ENCODE measurements around the gene TSKU. TPM values are rescaled to one million over a fixed set of nuclear protein-coding genes. Genes with fewer than 3 reads are reported as not detected.

TSKU gene
- total and polyA plus RNA-seq, 2 experiments from 2014 or later: 30.6 to 30.8 TPM

DNA sequence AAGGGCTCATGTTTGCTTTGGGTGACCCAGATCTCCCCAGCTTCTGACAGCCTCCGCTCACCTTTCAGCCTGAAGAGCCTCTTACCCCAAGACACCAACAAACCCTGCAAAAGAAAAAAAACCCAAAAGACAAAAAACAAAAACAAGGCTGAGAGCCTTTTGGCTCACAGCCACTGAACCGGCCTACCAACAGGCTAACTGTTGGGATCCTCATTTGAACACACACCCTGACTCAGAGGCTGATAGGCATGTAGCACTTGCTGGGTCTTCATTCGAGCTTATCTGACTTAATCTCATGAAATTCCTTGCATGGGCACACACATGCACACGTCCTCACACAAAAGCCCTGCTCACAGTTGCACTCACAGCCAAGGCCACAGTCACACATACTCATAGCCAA is 22.9 kb upstream of the TSKU start:
- 70 to 74% methylated on average over 4 of the region's 4 CpGs for WGBS, 2 experiments (ENCODE audit: low coverage in 1 of 2, low lambda C conversion rate in 2 of 2, missing lambda C conversion rate in 2 of 2)
- Histone ChIP-seq H3K27me3 (replicated peaks; ENCODE audit: insufficient read depth) (no peaks in the 10 kb centered on the region), H3F3A (ENCODE audit: insufficient read depth) (no peaks in the 10 kb centered on the region; the same call in 1 of the 2 replicates), H3K9me2 (ENCODE audit: insufficient read depth) (no peaks in the 10 kb centered on the region), H3K4me2 (ENCODE audit: unreplicated experiment) (no peak overlapping the region), H4K20me1 (ENCODE audit: insufficient read depth) (no peaks in the 10 kb centered on the region), H3K9ac (no peak overlapping the region), H3K79me2 (ENCODE audit: insufficient read depth) (no peaks in the 10 kb centered on the region), H3K9me3 (ENCODE audit: low read depth) (no peaks in the 10 kb centered on the region), H3K4me3 (no peak overlapping the region), H3K4me1 (ENCODE audit: insufficient read depth) (peaks cover 12% of the 10 kb centered on the region), H3K27ac (no peak overlapping the region), H3K36me3 (ENCODE audit: low read depth) (no peaks in the 10 kb centered on the region), H2AFZ (no peak overlapping the region)
- in situ Hi-C loops (cut with MboI): no loop called here
- no peak for DNase-seq
- TF ChIP-seq EZH2 (IDR thresholded peaks at IDR 0.05; ENCODE audit: insufficient read depth, poor library complexity, severe bottlenecking): no peak
- no peak for TF ChIP-seq EZH2phosphoT487 (IDR thresholded peaks at IDR 0.05; ENCODE audit: insufficient read depth, low read depth)

DNA sequence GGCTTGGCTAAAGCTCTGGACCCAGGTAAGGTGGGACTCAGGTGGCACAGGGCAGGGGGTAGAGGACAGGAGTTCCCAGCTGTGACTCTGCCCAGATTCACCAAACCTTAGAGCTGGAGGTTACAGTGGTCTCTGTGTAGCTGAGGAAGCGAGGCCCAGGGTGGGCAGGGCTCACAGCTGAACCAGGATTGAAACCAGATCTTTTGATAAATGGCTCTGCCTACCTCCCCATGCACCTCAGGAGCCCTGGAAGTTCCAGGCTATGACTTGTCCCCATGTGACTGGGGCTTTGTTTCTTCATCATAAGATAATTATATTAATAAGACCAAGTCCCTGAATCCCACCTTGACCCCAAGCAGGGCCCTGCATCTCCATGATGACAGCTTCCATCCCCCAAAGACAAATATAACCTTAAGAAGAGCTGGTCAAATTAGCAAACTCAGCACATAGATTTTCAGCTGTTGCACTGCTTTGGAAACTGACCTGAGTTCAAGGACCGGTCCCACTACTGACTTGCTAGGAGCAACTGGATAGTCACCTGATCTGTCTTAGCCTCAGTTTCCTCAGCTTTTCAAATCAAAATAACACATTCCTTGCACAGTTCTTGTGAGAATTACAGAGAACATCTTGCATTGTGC is 21.3 kb upstream of the TSKU start:
- WGBS, 2 experiments (ENCODE audit: low coverage in 1 of 2, low lambda C conversion rate in 2 of 2, missing lambda C conversion rate in 2 of 2): 92 to 93% methylated on average over 2 of the region's 2 CpGs
- Histone ChIP-seq H3F3A (ENCODE audit: insufficient read depth) (no peaks in the 10 kb centered on the region; the same call in 1 of the 2 replicates), H3K4me3 (no peak overlapping the region), H3K9me3 (ENCODE audit: low read depth) (no peaks in the 10 kb centered on the region), H3K36me3 (ENCODE audit: low read depth) (no peaks in the 10 kb centered on the region), H4K20me1 (ENCODE audit: insufficient read depth) (no peaks in the 10 kb centered on the region), H3K27ac (no peak overlapping the region), H3K4me1 (ENCODE audit: insufficient read depth) (peaks cover 15% of the 10 kb centered on the region), H2AFZ (no peak overlapping the region), H3K9me2 (ENCODE audit: insufficient read depth) (no peaks in the 10 kb centered on the region), H3K27me3 (replicated peaks; ENCODE audit: insufficient read depth) (no peaks in the 10 kb centered on the region), H3K4me2 (ENCODE audit: unreplicated experiment) (no peak overlapping the region), H3K79me2 (ENCODE audit: insufficient read depth) (no peaks in the 10 kb centered on the region), H3K9ac (no peak overlapping the region)
- DNase-seq: no peak
- TF ChIP-seq EZH2 (IDR thresholded peaks at IDR 0.05; ENCODE audit: insufficient read depth, poor library complexity, severe bottlenecking) (no peak), EZH2phosphoT487 (IDR thresholded peaks at IDR 0.05; ENCODE audit: insufficient read depth, low read depth) (no peak)
- in situ Hi-C loops (cut with MboI): no loop called here

DNA sequence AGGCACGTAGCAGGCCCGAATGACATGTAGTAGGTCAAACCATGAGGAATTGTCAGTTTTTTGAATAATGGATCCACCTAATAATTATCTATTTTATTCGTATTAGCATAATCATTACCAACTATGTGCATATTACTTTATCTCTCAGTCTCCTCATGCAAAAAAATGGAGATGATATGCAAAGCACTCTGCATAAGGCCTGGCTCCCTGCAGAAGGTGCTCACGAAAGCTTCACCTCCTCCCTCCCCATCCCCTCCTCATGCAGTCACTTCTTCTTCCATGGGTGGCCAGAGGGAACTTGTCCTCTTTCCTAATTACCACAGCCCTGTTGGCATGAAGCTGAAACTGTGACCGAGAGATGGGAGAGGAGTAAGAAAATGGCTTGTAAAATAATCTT is 20.8 kb upstream of the TSKU start:
- no peaks in the 10 kb centered on the region for H4K20me1 ChIP-seq (ENCODE audit: insufficient read depth)
- no peak overlapping the region for H3K4me3 ChIP-seq
- H2AFZ ChIP-seq: no peak overlapping the region
- H3K4me1 ChIP-seq (ENCODE audit: insufficient read depth): peaks cover 15% of the 10 kb centered on the region
- H3K27ac ChIP-seq: no peak overlapping the region
- DNase-seq: no peak
- no peaks in the 10 kb centered on the region for H3K27me3 ChIP-seq (replicated peaks; ENCODE audit: insufficient read depth)
- H3K79me2 ChIP-seq (ENCODE audit: insufficient read depth): no peaks in the 10 kb centered on the region
- no peak overlapping the region for H3K9ac ChIP-seq
- no peak for TF ChIP-seq EZH2 (IDR thresholded peaks at IDR 0.05; ENCODE audit: insufficient read depth, poor library complexity, severe bottlenecking)
- TF ChIP-seq EZH2phosphoT487 (IDR thresholded peaks at IDR 0.05; ENCODE audit: insufficient read depth, low read depth): no peak
- H3K9me3 ChIP-seq (ENCODE audit: low read depth): no peaks in the 10 kb centered on the region
- in situ Hi-C loops (cut with MboI): no loop called here
- no peaks in the 10 kb centered on the region for H3K9me2 ChIP-seq (ENCODE audit: insufficient read depth)
- no peaks in the 10 kb centered on the region; the same call in 1 of the 2 replicates for H3F3A ChIP-seq (ENCODE audit: insufficient read depth)
- H3K4me2 ChIP-seq (ENCODE audit: unreplicated experiment): no peak overlapping the region
- H3K36me3 ChIP-seq (ENCODE audit: low read depth): no peaks in the 10 kb centered on the region
- 88 to 93% methylated on average over 5 of the region's 5 CpGs for WGBS, 2 experiments (ENCODE audit: low coverage in 1 of 2, low lambda C conversion rate in 2 of 2, missing lambda C conversion rate in 2 of 2)

GRCh38 chr11:76762867-76763572 is 20.1 kb upstream of the TSKU start:
- Histone ChIP-seq H3K36me3 (ENCODE audit: low read depth) (no peaks in the 10 kb centered on the region), H3K4me2 (ENCODE audit: unreplicated experiment) (peak overlapping the region; percentile 45), H3K9me3 (ENCODE audit: low read depth) (no peaks in the 10 kb centered on the region), H4K20me1 (ENCODE audit: insufficient read depth) (no peaks in the 10 kb centered on the region), H3K4me1 (ENCODE audit: insufficient read depth) (peaks cover 15% of the 10 kb centered on the region), H3K4me3 (no peak overlapping the region), H2AFZ (no peak overlapping the region), H3K27me3 (replicated peaks; ENCODE audit: insufficient read depth) (no peaks in the 10 kb centered on the region), H3K79me2 (ENCODE audit: insufficient read depth) (no peaks in the 10 kb centered on the region), H3K27ac (no peak overlapping the region), H3K9ac (no peak overlapping the region), H3F3A (ENCODE audit: insufficient read depth) (no peaks in the 10 kb centered on the region; the same call in 1 of the 2 replicates), H3K9me2 (ENCODE audit: insufficient read depth) (no peaks in the 10 kb centered on the region)
- 77 to 82% methylated on average over 5 of the region's 5 CpGs for WGBS, 2 experiments (ENCODE audit: low coverage in 1 of 2, low lambda C conversion rate in 2 of 2, missing lambda C conversion rate in 2 of 2)
- no peak for DNase-seq
- in situ Hi-C loops (cut with MboI): no loop called here
- TF ChIP-seq EZH2 (IDR thresholded peaks at IDR 0.05; ENCODE audit: insufficient read depth, poor library complexity, severe bottlenecking) (no peak), EZH2phosphoT487 (IDR thresholded peaks at IDR 0.05; ENCODE audit: insufficient read depth, low read depth) (no peak)
